ENCODE results near the gene PLXNA4. TPM values are rescaled to one million over a fixed set of nuclear protein-coding genes. Genes with fewer than 3 reads are reported as not detected.

The PLXNA4 gene
- total RNA-seq, 1 donor from 2014 or later, result 0.21 TPM

- no peaks in the 10 kb centered on the region for H3K4me1 Mint-ChIP-seq (ENCODE audit: low read depth)
- no peaks in the 10 kb centered on the region for H3K36me3 Mint-ChIP-seq (ENCODE audit: low read depth)
- no peak overlapping the region for H3K27ac Mint-ChIP-seq
- DNase-seq (ENCODE audit: low spot score), result no peak
- no peaks in the 10 kb centered on the region for H3K9me3 Mint-ChIP-seq
- no peak overlapping the region for H3K4me3 Mint-ChIP-seq (ENCODE audit: low read depth)
- intact Hi-C loops (cut with micrococcal nuclease), result no loop called here
- H3K27me3 Mint-ChIP-seq (ENCODE audit: low read depth), result no peaks in the 10 kb centered on the region
Observed at GRCh38 chr7:132207782-132208181, 368.5 kb downstream of the PLXNA4 start.

- Mint-ChIP-seq H3K9me3 (no peaks in the 10 kb centered on the region), H3K27ac (no peak overlapping the region), H3K4me1 (ENCODE audit: low read depth) (no peaks in the 10 kb centered on the region), H3K4me3 (ENCODE audit: low read depth) (no peak overlapping the region), H3K36me3 (ENCODE audit: low read depth) (no peaks in the 10 kb centered on the region), H3K27me3 (ENCODE audit: low read depth) (no peaks in the 10 kb centered on the region)
- intact Hi-C loops (cut with micrococcal nuclease), result no loop called here
- DNase-seq (ENCODE audit: low spot score), result no peak
Observed at GRCh38 chr7:132207211-132207610, 369.1 kb downstream of the PLXNA4 start.

DNA sequence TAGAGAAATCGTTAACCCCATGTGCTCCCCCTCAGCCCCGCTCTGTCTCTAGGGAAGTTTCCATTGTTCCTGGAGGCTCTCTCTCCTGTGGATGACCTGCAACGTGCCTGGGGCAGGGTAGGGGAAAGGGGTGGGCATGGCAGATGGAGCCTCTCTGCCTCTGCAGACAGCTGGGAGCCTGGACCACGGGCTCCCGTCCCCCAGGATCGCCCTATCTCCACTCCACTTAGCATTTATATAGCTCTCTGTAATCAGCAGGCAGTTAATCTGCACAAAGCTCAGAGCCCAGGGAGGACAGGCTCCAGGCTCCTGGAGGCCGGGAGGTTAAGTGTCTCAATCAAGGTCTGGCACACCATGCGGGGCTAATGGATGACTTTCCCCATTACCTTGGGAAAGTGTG lies 369.7 kb downstream of the PLXNA4 start:
- Mint-ChIP-seq H3K4me3 (ENCODE audit: low read depth) (no peak overlapping the region), H3K9me3 (no peaks in the 10 kb centered on the region), H3K4me1 (ENCODE audit: low read depth) (no peaks in the 10 kb centered on the region), H3K27me3 (ENCODE audit: low read depth) (no peaks in the 10 kb centered on the region), H3K36me3 (ENCODE audit: low read depth) (no peaks in the 10 kb centered on the region), H3K27ac (no peak overlapping the region)
- intact Hi-C loops (cut with micrococcal nuclease), result no loop called here
- DNase-seq (ENCODE audit: low spot score), result no peak

DNA sequence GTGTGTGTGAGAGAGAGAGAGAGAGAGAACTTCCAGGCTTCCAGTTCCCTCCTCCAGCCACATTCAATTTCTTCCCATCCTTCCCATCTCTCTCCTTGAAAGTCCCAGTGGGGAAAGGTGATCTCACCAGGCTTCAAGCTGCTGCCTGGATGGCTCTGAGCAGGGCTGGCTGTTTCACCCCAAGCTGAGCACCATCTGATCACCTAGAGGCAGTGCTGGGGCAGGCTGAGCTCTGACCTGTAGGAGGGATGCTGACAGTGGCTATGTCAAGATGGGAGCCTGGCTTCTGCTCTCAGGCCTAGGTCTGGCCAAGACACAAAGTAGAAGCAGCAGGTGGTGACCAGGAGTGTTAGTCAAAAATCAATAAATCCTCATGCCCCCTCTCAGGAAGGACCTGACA lies 370.8 kb downstream of the PLXNA4 start:
- Mint-ChIP-seq H3K27ac (no peak overlapping the region), H3K4me3 (ENCODE audit: low read depth) (no peak overlapping the region), H3K27me3 (ENCODE audit: low read depth) (no peaks in the 10 kb centered on the region), H3K9me3 (no peaks in the 10 kb centered on the region), H3K36me3 (ENCODE audit: low read depth) (no peaks in the 10 kb centered on the region), H3K4me1 (ENCODE audit: low read depth) (no peaks in the 10 kb centered on the region)
- DNase-seq (ENCODE audit: low spot score), result no peak
- intact Hi-C loops (cut with micrococcal nuclease), result no loop called here

DNA sequence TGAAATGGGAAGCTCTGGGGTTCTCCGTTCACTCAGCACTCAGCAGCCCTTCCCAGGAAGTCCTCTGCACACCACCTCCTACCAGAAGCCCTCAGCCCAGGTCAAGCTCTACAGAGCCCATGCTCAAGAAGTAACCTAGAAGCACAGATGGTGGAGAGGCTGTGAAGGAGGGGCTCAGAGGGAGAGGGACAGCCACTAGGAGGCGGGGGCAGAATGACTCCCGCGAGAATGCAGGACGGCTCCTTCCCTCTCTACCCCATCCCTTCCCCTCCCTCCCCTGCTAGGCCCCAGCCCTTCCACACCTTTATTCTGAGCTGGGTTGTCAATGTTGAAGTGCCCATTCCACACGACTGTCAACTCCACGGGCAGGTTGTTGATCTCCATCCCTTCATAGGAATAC lies 373.2 kb downstream of the PLXNA4 start:
- Mint-ChIP-seq H3K36me3 (ENCODE audit: low read depth) (no peaks in the 10 kb centered on the region), H3K4me3 (ENCODE audit: low read depth) (no peak overlapping the region), H3K27me3 (ENCODE audit: low read depth) (no peaks in the 10 kb centered on the region), H3K4me1 (ENCODE audit: low read depth) (no peaks in the 10 kb centered on the region), H3K27ac (no peak overlapping the region), H3K9me3 (no peaks in the 10 kb centered on the region)
- DNase-seq (ENCODE audit: low spot score), result no peak
- intact Hi-C loops (cut with micrococcal nuclease), result no loop called here

DNA sequence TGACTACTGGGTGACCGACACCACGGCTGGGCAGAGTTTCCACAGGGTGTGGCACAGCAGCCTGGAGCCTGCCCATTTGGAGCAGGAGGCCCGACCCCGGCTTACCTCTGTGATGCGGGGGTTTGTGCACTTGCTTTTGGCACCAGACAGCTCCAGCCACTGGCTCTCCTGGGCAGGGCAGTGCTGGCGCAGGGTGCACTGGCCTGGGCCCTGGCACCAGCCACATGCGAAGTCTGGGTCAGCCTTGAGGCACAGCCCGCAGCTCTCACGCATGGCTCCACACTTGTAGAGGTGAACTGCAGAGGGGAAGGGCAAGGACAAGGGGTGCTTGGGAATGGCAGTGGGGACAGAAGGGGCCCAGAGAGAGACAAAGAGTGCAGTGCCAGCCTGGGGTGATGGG lies 373.7 kb downstream of the PLXNA4 start:
- H3K36me3 Mint-ChIP-seq (ENCODE audit: low read depth), result no peaks in the 10 kb centered on the region
- H3K9me3 Mint-ChIP-seq, result no peaks in the 10 kb centered on the region
- DNase-seq (ENCODE audit: low spot score), result no peak
- intact Hi-C loops (cut with micrococcal nuclease), result no loop called here
- H3K27me3 Mint-ChIP-seq (ENCODE audit: low read depth), result peaks cover under 1% of the 10 kb centered on the region
- no peak overlapping the region for H3K4me3 Mint-ChIP-seq (ENCODE audit: low read depth)
- H3K4me1 Mint-ChIP-seq (ENCODE audit: low read depth), result no peaks in the 10 kb centered on the region
- H3K27ac Mint-ChIP-seq, result no peak overlapping the region

DNA sequence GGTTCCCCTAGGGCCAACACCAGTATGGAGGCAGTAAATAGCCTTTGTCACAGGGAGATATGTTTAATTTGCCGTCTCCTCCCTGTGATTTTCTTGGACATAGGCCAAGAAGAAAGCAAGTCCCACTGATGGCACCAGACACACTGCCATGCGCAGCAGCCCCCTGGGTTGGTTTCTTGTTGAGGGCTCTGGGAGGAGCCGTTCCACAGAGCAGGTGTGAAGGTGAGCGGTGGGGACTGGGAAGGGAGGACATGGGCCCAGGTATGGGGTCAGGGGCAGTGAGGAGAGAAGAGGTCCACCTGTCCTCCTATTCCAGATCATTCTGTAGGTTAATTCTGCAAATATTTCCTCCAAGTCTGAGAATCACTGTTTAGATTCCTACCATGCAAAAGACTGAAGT lies 376.1 kb downstream of the PLXNA4 start:
- DNase-seq (ENCODE audit: low spot score), result no peak
- intact Hi-C loops (cut with micrococcal nuclease), result no loop called here
- Mint-ChIP-seq H3K4me3 (ENCODE audit: low read depth) (no peak overlapping the region), H3K9me3 (no peaks in the 10 kb centered on the region), H3K36me3 (ENCODE audit: low read depth) (no peaks in the 10 kb centered on the region), H3K27ac (no peak overlapping the region), H3K4me1 (ENCODE audit: low read depth) (no peaks in the 10 kb centered on the region), H3K27me3 (ENCODE audit: low read depth) (peaks cover 6% of the 10 kb centered on the region)

- Mint-ChIP-seq H3K36me3 (ENCODE audit: low read depth) (no peaks in the 10 kb centered on the region), H3K27me3 (ENCODE audit: low read depth) (peaks cover 6% of the 10 kb centered on the region), H3K4me3 (ENCODE audit: low read depth) (no peak overlapping the region), H3K4me1 (ENCODE audit: low read depth) (no peaks in the 10 kb centered on the region), H3K27ac (no peak overlapping the region), H3K9me3 (no peaks in the 10 kb centered on the region)
- DNase-seq (ENCODE audit: low spot score), result no peak
- intact Hi-C loops (cut with micrococcal nuclease), result no loop called here
Observed at GRCh38 chr7:132199626-132200025, 376.6 kb downstream of the PLXNA4 start.

GRCh38 chr7:132197772-132198171 lies 378.5 kb downstream of the PLXNA4 start:
- no peaks in the 10 kb centered on the region for H3K4me1 Mint-ChIP-seq (ENCODE audit: low read depth)
- intact Hi-C loops (cut with micrococcal nuclease), result no loop called here
- no peak overlapping the region for H3K27ac Mint-ChIP-seq
- H3K27me3 Mint-ChIP-seq (ENCODE audit: low read depth), result peaks cover 6% of the 10 kb centered on the region
- H3K9me3 Mint-ChIP-seq, result no peaks in the 10 kb centered on the region
- no peak for DNase-seq (ENCODE audit: low spot score)
- H3K4me3 Mint-ChIP-seq (ENCODE audit: low read depth), result no peak overlapping the region
- H3K36me3 Mint-ChIP-seq (ENCODE audit: low read depth), result no peaks in the 10 kb centered on the region

DNA sequence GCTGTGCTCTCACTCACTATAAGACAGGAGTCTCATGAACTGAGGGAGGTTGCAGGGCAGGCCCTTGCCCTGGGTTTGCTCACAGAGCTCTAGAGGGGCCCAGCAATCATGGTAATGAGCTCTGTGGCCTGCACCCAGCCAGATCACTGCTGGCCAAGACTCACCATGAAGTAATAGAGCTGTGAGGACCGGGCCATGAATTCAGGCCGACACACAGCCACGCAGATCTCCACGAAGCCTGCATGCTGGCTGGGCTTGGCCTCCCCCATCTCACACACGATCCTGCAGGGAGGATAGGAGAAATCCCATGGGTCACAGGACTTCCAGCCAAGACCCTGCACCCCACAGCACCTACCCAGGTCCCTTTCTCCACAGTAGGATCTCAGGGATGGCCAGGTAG lies 382.4 kb downstream of the PLXNA4 start:
- H3K27ac Mint-ChIP-seq, result no peak overlapping the region
- DNase-seq (ENCODE audit: low spot score), result no peak
- no peak overlapping the region for H3K4me3 Mint-ChIP-seq (ENCODE audit: low read depth)
- H3K4me1 Mint-ChIP-seq (ENCODE audit: low read depth), result no peaks in the 10 kb centered on the region
- no peaks in the 10 kb centered on the region for H3K9me3 Mint-ChIP-seq
- peaks cover 6% of the 10 kb centered on the region for H3K27me3 Mint-ChIP-seq (ENCODE audit: low read depth)
- H3K36me3 Mint-ChIP-seq (ENCODE audit: low read depth), result no peaks in the 10 kb centered on the region
- intact Hi-C loops (cut with micrococcal nuclease), result no loop called here

GRCh38 chr7:132192809-132193208 lies 383.5 kb downstream of the PLXNA4 start:
- Mint-ChIP-seq H3K27ac (no peak overlapping the region), H3K9me3 (no peaks in the 10 kb centered on the region), H3K4me3 (ENCODE audit: low read depth) (no peak overlapping the region), H3K36me3 (ENCODE audit: low read depth) (no peaks in the 10 kb centered on the region), H3K27me3 (ENCODE audit: low read depth) (peaks cover 6% of the 10 kb centered on the region), H3K4me1 (ENCODE audit: low read depth) (no peaks in the 10 kb centered on the region)
- intact Hi-C loops (cut with micrococcal nuclease), result no loop called here
- no peak for DNase-seq (ENCODE audit: low spot score)

GRCh38 chr7:132191418-132191817 lies 384.9 kb downstream of the PLXNA4 start:
- DNase-seq (ENCODE audit: low spot score), result no peak
- H3K36me3 Mint-ChIP-seq (ENCODE audit: low read depth), result no peaks in the 10 kb centered on the region
- H3K4me1 Mint-ChIP-seq (ENCODE audit: low read depth), result no peaks in the 10 kb centered on the region
- intact Hi-C loops (cut with micrococcal nuclease), result no loop called here
- H3K27ac Mint-ChIP-seq, result no peak overlapping the region
- peaks cover 11% of the 10 kb centered on the region for H3K9me3 Mint-ChIP-seq
- H3K27me3 Mint-ChIP-seq (ENCODE audit: low read depth), result peaks cover 3% of the 10 kb centered on the region
- H3K4me3 Mint-ChIP-seq (ENCODE audit: low read depth), result no peak overlapping the region

- Mint-ChIP-seq H3K36me3 (ENCODE audit: low read depth) (no peaks in the 10 kb centered on the region), H3K4me1 (ENCODE audit: low read depth) (no peaks in the 10 kb centered on the region), H3K27me3 (ENCODE audit: low read depth) (peaks cover 1% of the 10 kb centered on the region), H3K9me3 (peaks cover 11% of the 10 kb centered on the region), H3K4me3 (ENCODE audit: low read depth) (no peak overlapping the region), H3K27ac (no peak overlapping the region)
- DNase-seq (ENCODE audit: low spot score), result no peak
- intact Hi-C loops (cut with micrococcal nuclease), result no loop called here
Observed at GRCh38 chr7:132190683-132191082, 385.6 kb downstream of the PLXNA4 start.

DNA sequence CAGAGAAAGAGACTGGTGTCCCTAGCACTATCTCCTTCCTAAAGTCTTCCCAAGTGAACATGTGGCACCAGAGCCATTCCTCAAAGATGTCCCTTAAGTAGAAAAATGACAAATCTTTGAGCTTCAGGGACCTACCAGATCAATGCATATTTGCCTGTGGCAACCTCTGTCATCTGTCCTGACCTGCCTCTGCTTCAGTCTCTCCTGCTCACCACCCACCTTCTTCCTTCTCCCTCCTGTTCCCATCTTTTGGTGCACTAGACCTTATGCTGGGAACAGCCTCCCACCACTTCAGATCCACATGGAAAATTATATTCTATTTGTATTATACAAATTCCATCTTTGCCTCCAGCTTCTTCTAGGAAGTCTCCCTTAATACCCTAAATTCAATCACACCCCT lies 386.4 kb downstream of the PLXNA4 start:
- H3K4me1 Mint-ChIP-seq (ENCODE audit: low read depth), result no peaks in the 10 kb centered on the region
- no peaks in the 10 kb centered on the region for H3K27me3 Mint-ChIP-seq (ENCODE audit: low read depth)
- intact Hi-C loops (cut with micrococcal nuclease), result no loop called here
- H3K9me3 Mint-ChIP-seq, result peaks cover 11% of the 10 kb centered on the region
- no peak overlapping the region for H3K27ac Mint-ChIP-seq
- no peaks in the 10 kb centered on the region for H3K36me3 Mint-ChIP-seq (ENCODE audit: low read depth)
- DNase-seq (ENCODE audit: low spot score), result no peak
- no peak overlapping the region for H3K4me3 Mint-ChIP-seq (ENCODE audit: low read depth)

Measured in activated T-helper 2 cell treated with anti-CD3 and anti-CD28 coated beads, Interferon-gamma antibody, Interleukin-2, Interleukin-4, amounts not matched to agents 10 μg/mL and 5 μg/mL and 100 μg/mL, durations not matched to agents 14 hours and 24 hours and 36 hours (primary cell).